Measurements from ENCODE around the gene BRAT1.

- TF ChIP-seq CTCF (conservative IDR thresholded peaks at IDR 0.05) = no peak
- no peak for TF ChIP-seq ZFX (IDR thresholded peaks at IDR 0.05)
These were observed 9.7 kb upstream of the BRAT1 start for GRCh38 chr7:2564970-2565540.
